HG03457 (cell line): Measurements from ENCODE around the gene USPL1.

Experiments
- ATAC-seq: cut with Tn5 transposase; IDR thresholded peaks from one replicate; pipeline ENCODE4 v1.9.1; 2021; ENCODE audit warnings: moderate number of reproducible peaks; ENCODE audit not compliant: unreplicated experiment

The USPL1 gene

GRCh38 chr13:30692113-30692512 is 74.4 kb downstream of the USPL1 start:
- ATAC-seq = no peak

DNA sequence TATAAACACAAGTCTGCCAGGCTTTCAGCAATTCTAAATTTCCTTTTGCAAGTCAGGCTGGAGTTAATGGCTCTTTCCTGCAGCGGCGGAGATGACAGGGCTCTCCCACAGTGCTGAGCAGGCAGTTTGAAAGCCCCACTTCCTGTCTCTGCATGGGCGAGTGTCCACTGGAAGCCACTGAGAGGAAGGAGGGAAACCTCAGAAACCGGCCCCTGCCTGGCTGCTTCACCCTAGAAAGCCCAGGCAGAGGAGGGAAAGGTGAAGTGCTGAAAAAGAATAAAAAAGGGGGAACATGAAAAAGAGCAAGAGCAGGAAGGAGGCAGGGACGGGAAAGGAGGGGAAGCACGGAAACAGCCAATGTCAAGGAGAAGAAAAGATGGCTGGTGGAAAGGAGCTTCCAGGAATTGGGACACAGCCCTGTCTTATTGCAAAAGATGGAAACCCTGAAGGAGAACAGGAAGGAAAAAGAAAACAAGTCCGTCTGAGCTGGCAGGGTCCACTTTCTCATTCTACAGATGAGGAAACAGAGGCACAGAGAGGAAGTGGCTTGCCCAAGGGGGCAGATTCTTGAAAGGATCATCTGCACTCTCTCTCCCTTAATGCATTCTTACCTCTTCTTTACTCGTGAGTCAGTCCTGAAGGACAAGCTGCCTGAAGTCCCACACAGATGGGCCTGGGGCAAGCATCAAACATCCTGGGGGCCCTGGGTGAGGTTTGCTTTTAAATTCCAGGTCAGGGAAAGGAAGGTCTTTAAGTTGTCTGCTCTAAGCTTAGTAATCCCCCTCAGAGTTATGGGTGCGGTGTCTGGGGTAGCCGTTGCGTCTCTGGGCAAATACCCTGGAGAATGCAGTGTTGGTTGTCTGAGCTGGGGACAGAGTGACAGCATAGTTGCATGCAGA is 78.8 kb downstream of the USPL1 start:
- ATAC-seq = no peak

DNA sequence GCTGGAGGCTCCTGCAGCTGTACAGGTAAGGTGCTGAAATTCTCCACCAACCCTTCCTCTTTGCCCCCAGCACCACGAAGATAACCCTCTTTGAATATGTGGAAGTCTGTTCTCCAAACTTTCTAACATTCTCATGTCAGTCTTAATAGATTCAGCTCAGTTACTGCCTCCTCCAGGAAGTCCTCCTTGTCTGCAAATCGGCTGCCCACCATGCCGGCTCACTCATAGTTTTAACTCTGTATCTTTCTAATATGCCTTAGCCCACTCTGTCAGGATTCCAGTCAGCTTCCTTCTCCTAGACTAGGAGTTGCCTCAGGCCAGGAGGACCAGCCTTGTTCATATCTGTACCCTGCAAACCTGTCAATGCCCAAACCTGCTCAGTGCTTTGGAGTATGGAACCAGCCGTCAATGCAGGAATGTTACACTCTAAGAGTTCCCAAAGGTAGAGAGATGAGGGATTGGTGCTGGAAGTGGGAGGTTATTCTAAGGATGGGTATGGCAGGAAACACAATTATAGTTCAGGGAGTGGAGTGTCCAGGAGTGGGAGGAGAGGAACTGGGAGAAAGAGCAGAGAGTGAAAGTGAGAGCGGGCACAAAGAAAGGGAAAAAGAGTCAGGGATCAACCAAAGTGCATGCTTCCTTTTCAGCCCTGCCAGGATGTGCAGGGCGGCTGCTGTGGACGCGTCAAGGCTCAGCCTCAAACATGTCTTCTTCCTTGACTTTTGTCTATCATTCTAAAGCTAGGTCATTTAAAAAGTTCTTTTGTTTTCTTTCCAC is 79.6 kb downstream of the USPL1 start:
- no peak for ATAC-seq

DNA sequence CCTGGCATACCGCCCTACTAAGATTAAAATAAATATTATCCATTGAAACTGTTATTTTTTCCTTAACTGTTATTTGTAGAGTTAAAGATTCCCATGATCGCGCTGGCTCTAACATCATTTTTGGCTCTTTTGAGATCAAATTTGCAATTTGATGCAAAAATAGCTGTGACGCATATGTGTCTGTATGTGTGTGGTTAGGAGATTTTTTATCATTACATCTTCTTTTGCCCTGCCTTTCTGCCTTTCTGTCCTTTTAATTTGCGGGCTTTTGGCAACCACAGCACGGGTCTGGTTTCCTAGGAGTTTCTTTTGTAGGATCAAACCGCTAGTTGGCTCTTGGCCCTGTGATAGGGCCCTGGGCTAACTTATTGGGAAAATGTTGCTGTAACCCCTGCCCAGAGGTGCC is 80.3 kb downstream of the USPL1 start:
- no peak for ATAC-seq

- ATAC-seq = no peak
Observed at GRCh38 chr13:30698488-30699005, 80.8 kb downstream of the USPL1 start.

DNA sequence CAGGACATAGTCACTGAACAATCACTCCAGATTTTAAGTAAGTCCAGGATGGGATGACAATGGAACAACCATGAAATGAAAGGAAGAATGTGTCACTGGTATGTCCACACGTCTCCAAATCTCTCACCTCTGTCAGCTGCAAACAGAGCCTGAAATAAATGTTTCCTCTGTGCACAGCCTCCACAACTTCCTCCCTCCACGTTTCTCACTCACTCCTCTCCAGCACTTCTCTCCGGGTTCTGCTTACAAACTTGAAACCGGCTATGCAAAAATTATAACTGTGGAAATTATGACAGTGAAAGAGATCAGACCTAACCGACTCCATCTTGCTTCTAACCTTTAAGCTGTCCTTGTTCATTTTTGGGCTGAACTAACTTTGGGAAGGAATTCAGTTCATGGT is 82.6 kb downstream of the USPL1 start:
- ATAC-seq = no peak

DNA sequence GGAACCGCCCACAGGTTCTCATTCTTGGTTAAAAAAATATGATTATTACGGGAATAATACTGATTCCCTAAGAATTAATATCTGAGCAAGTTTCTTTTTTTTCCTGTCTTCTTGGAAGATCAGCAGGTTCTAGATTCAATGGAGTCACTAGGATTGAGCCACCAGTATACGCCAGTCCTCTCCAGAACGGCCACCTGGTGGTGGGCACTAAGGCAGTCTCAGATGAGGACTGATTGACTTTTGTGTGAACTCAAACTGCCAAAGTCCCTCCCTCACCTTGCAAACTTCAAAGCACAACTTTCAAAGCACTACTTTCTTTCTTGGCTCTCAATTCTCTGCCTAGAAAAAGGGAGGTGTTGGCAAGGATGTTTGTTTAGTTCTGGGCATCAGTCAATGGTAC is 84.3 kb downstream of the USPL1 start:
- no peak for ATAC-seq

DNA sequence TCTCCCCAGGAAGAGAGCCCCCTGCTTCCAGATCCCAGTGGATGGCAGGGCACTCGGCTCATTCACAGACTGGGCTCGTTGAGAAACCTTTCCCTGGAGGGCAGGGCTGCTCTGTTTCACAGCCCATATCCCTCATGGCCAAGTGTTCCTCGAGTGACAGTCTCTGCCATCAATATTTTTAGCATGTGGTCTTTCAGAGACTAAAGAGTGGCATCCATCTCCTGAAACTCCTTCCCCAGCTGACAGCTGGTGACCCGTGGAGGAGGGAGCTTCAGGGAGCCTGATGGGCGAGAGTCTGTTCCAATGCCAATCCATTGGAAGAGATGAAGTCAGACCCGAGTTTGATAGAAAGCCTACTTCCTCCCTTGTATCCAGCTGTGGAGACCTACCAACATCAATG is 86.9 kb downstream of the USPL1 start:
- ATAC-seq = no peak

GRCh38 chr13:30705680-30706079 is 88.0 kb downstream of the USPL1 start:
- no peak for ATAC-seq

GRCh38 chr13:30708541-30708940 is 90.8 kb downstream of the USPL1 start:
- no peak for ATAC-seq
